GM13977 (cell line): ENCODE measurements around the gene ENOX2.
A peak's percentile ranks its signal among the peaks of the same experiment; 100 is the strongest.

Source experiments
- DNase-seq: peaks from one replicate; pipeline ENCODE4 v3.0.0; 2012; ENCODE audit warnings: low spot score
- CTCF ChIP-seq: IDR thresholded peaks from 2 replicates; pipeline ENCODE4 v1.5.1; 2012; ENCODE audit warnings: mild to moderate bottlenecking, control low read depth; ENCODE audit not compliant: insufficient read depth; ENCODE audit errors: extremely low read depth, missing control alignments
- in situ Hi-C: fragments of 300-500 bp; cut with MboI; formaldehyde crosslinking; loops from one replicate; pipeline ENCODE4 v1.12.0; 2022; ENCODE audit warnings: low sequenced_read_pairs, low pct_unique_long_range_greater_than_20kb, mixed read lengths, inconsistent platforms; ENCODE audit not compliant: unreplicated experiment

The ENOX2 gene

GRCh38 chrX:130916636-130917422 lies 13.8 kb upstream of the ENOX2 start:
- peak; percentile 55 for DNase-seq
- in situ Hi-C loops = loop anchor here (25.0 kb wide), 1 partner anchor 330 kb away; no protein-coding TSS in a partner anchor
- peak; percentile 83 for TF ChIP-seq CTCF

- no peak for DNase-seq
- in situ Hi-C loops = loop anchor here (25.0 kb wide), 1 partner anchor 328 kb away; no protein-coding TSS in a partner anchor
- TF ChIP-seq CTCF = no peak
Measured at GRCh38 chrX:130915302-130915701, 12.3 kb upstream of the ENOX2 start.

- no peak for DNase-seq
- no peak for TF ChIP-seq CTCF
- in situ Hi-C loops = loop anchor here (25.0 kb wide), 1 partner anchor 322 kb away; no protein-coding TSS in a partner anchor
Measured at GRCh38 chrX:130909469-130910136, 6.6 kb upstream of the ENOX2 start.

- in situ Hi-C loops = loop anchor here (25.0 kb wide), 1 partner anchor 319 kb away; no protein-coding TSS in a partner anchor
- TF ChIP-seq CTCF = no peak
- DNase-seq = no peak
Measured at GRCh38 chrX:130906776-130907175, 3.8 kb upstream of the ENOX2 start.

- no peak for DNase-seq
- no peak for TF ChIP-seq CTCF
- in situ Hi-C loops = loop anchor here (25.0 kb wide), 1 partner anchor 315 kb away; no protein-coding TSS in a partner anchor
Measured at GRCh38 chrX:130902446-130902782, 595 bp downstream of the ENOX2 start.

GRCh38 chrX:130896802-130897501 lies 6.1 kb downstream of the ENOX2 start:
- no peak for TF ChIP-seq CTCF
- in situ Hi-C loops = no loop called here
- no peak for DNase-seq
